ENCODE data around the gene CTDSPL. TPM values are rescaled to one million over a fixed set of nuclear protein-coding genes. Genes with fewer than 3 reads are reported as not detected.

Gene CTDSPL
- total RNA-seq, 1 experiment from 2014 or later = 16.6 TPM

- no peak for TF ChIP-seq REST (IDR thresholded peaks at IDR 0.05; ENCODE audit: insufficient read depth in 1 of 2, low read depth in 2 of 2, low read length in 1 of 2)
- BruUV-seq (replicated peaks) = no TSS peak
- Histone ChIP-seq H3K36me3 (ENCODE audit: control insufficient read depth, insufficient read depth, low read length) (no peaks in the 10 kb centered on the region), H3K27ac (ENCODE audit: low read length) (no peak overlapping the region), H3K9me3 (ENCODE audit: control insufficient read depth, insufficient read depth, low read depth, low read length) (no peaks in the 10 kb centered on the region), H3K4me1 (ENCODE audit: control insufficient read depth, insufficient read depth, low read length) (0 out of 2 replicates have a peak, but pooled peaks cover 3% of the 10 kb centered on the region), H3K27me3 (ENCODE audit: control insufficient read depth, insufficient read depth, low read length) (no peaks in the 10 kb centered on the region), H3K4me3 (ENCODE audit: low read depth in 2 of 2, low read length in 2 of 2) (no peak overlapping the region)
- ATAC-seq = no peak
- CTCF ChIA-PET = no interaction called here
- POLR2A ChIA-PET = no interaction called here
- intact Hi-C loops (cut with micrococcal nuclease; ENCODE audit: unreplicated experiment) (no loop called here), in situ Hi-C loops (cut with HindIII; ENCODE audit: low pct_unique_long_range_greater_than_20kb, low sequenced_read_pairs) (no loop called here)
- no peak for DNase-seq (ENCODE audit: low read depth, low spot score)
Observed at GRCh38 chr3:37991823-37992222, 130.1 kb downstream of the CTDSPL start.

GRCh38 chr3:37992271-37993066, 130.8 kb downstream of the CTDSPL start:
- no peaks in the 10 kb centered on the region for H3K36me3 ChIP-seq (ENCODE audit: control insufficient read depth, insufficient read depth, low read length)
- no peak for ATAC-seq
- no TSS peak for BruUV-seq (replicated peaks)
- intact Hi-C loops (cut with micrococcal nuclease; ENCODE audit: unreplicated experiment) = no loop called here
- 0 out of 2 replicates have a peak, but pooled peaks cover 3% of the 10 kb centered on the region for H3K4me1 ChIP-seq (ENCODE audit: control insufficient read depth, insufficient read depth, low read length)
- H3K27me3 ChIP-seq (ENCODE audit: control insufficient read depth, insufficient read depth, low read length) = no peaks in the 10 kb centered on the region
- no peak for DNase-seq (ENCODE audit: low read depth, low spot score)
- H3K27ac ChIP-seq (ENCODE audit: low read length) = no peak overlapping the region
- CTCF ChIA-PET = no interaction called here
- no peak for TF ChIP-seq POLR2AphosphoS5 (IDR thresholded peaks at IDR 0.05; ENCODE audit: low read depth, low read length)
- no peak for TF ChIP-seq TCF7L2 (IDR thresholded peaks at IDR 0.05; ENCODE audit: low read depth, low read length)
- TF ChIP-seq SIN3A (IDR thresholded peaks at IDR 0.05; ENCODE audit: borderline replicate concordance, insufficient read depth, low read depth, low read length) = no peak
- TF ChIP-seq REST (IDR thresholded peaks at IDR 0.05; ENCODE audit: insufficient read depth in 1 of 2, low read depth in 2 of 2, low read length in 1 of 2) = no peak
- TF ChIP-seq CTCF (IDR thresholded peaks at IDR 0.05) = no peak
- POLR2A ChIA-PET = no interaction called here
- no peaks in the 10 kb centered on the region for H3K9me3 ChIP-seq (ENCODE audit: control insufficient read depth, insufficient read depth, low read depth, low read length)
- no peak overlapping the region for H3K4me3 ChIP-seq (ENCODE audit: low read depth in 2 of 2, low read length in 2 of 2)
- in situ Hi-C loops (cut with HindIII; ENCODE audit: low pct_unique_long_range_greater_than_20kb, low sequenced_read_pairs) = no loop called here
